GM10266 (cell line): ENCODE measurements around the gene MN1.

Experiments used
- DNase-seq: peaks from one replicate; pipeline ENCODE4 v3.0.0; 2012; ENCODE audit errors: extremely low spot score
- TF ChIP-seq, protein P1 (sequence below): IDR thresholded peaks from 2 replicates; pipeline ENCODE4 v1.5.1; 2012; ENCODE audit warnings: mild to moderate bottlenecking, low read depth; ENCODE audit not compliant: control insufficient read depth, insufficient read depth; ENCODE audit errors: missing control alignments

Gene MN1

DNA sequence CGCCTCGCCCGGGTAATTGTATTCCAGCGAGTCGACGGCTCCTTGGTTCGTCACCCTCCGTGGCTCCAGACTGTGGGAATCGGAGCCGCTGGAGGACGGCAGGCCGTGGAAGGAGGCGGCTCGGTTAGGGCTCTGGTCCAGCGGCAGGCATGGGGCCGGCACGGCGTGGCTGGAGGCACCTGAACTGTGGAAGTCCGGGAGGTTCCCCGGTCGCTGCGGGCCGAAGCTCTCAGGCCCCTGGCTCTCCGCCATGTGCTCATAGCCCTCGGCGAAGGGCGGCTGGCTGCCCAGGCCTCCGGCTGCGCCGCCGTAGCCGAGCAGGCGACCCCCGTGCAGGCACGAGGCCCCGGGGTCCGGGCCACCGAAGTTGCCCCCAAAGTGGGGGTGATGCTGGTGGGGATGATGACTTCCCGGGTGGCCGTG, 1.7 kb downstream of the MN1 start:
- DNase-seq = no peak
- TF ChIP-seq, protein P1, sequence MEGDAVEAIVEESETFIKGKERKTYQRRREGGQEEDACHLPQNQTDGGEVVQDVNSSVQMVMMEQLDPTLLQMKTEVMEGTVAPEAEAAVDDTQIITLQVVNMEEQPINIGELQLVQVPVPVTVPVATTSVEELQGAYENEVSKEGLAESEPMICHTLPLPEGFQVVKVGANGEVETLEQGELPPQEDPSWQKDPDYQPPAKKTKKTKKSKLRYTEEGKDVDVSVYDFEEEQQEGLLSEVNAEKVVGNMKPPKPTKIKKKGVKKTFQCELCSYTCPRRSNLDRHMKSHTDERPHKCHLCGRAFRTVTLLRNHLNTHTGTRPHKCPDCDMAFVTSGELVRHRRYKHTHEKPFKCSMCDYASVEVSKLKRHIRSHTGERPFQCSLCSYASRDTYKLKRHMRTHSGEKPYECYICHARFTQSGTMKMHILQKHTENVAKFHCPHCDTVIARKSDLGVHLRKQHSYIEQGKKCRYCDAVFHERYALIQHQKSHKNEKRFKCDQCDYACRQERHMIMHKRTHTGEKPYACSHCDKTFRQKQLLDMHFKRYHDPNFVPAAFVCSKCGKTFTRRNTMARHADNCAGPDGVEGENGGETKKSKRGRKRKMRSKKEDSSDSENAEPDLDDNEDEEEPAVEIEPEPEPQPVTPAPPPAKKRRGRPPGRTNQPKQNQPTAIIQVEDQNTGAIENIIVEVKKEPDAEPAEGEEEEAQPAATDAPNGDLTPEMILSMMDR = no peak

DNA sequence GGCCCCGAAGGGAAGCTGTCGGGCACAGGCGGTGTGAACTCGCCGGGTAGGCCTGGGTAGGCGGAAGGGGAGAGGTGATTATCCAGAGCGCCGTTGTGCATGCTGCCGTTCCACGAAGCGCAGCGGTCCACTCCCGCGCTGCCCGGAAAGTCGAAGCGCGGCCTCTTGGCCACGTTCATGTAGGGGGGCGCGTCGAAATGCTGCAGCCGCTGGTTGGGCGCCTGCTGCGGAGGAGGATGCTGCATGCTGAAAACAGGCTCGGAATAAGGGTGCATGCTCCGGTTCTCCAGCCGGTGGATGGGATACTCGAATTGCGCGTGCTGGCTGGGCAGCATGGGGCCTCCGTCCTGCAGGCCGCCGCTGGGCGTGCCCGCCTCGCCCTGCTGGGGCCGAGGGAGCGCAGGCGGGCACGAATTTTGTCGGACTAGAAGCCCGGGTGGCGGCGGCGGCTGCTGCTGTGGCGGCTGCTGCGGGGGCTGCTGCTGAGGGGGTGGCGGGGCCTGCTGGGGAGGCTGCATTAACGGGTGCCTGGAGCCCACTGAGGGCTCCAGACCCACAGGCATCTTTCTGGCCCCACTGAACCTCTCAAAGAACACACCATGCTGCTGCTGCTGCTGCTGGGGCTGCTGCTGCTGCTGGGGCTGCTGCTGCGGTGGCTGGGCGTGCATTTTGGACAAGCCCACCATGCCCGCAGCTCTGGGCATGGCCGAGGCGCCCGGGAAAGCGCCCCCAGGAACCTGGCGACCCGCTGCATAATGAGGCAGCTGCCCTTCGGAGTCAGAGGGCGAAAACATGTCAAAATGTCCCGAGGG, 2.3 kb downstream of the MN1 start:
- TF ChIP-seq, protein P1 = no peak
- DNase-seq = no peak

DNA sequence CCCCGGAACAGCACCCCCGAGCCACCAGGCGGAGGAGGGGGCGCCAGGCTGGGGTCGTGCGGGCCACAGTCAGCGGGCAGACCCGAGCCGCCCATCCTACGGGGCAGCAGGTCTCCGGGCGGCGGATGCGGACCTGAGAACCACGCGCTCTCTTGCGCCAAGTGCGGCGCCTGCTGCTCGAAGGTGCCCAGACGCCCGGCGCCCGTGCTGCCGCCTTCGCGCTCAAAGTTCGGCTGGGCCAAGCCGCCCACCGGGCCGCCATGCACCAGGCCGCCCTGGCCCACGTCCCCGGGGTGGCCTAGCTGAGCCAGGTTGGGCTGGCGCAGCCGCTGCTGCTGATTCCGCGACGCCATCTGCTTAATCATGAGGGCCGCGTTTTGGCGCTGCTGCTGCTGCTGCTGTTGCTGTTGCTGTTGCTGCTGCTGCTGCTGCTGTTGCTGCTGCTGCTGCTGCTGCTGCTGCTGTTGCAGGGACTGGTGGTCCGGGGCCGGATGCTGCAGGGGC, 3.0 kb downstream of the MN1 start:
- DNase-seq = no peak
- TF ChIP-seq, protein P1 = no peak

DNA sequence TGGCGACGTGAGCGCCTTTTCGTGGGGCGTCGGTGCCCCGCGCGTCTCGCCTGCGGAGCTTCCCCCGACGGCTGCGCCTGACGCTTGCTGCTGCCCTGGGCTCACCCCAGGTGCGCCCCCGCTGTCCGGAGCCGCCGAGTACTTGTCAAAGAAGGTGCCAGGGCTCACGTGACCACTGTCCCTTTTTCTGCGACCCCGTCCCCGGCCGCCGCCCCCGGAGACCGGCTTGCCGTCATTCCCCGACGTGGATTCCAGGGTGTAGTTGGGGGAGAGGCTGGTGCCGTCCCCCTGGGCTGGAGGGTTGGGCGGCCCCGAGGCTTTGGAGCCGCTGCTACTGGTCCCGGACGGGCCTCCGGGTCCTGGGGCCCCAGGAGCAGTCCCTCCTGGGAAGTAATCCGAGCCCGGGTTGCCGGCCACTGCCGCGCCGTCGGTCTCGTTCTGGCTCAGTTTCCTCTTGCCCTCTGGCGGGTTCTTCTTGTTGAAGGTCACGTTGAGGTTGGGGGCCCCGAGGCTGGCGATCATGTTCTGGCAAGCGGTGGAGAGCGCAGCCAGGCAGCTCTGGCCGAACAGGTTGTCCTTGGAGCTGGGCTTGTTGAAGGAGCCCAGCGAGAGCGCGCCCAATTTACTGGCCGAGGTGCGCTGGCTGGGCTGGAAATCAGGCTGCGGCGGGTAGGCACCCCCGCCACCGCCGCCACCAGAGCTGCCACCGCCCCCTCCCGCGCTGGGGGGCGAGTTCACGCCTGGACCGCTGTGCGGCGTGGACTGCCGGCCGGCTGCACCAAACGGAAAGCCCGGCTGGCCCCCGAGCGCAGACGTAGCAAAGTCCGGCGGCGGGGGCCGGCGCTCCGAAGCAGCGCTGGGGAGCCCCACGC, 3.8 kb downstream of the MN1 start:
- TF ChIP-seq, protein P1 = no peak
- DNase-seq = no peak

DNA sequence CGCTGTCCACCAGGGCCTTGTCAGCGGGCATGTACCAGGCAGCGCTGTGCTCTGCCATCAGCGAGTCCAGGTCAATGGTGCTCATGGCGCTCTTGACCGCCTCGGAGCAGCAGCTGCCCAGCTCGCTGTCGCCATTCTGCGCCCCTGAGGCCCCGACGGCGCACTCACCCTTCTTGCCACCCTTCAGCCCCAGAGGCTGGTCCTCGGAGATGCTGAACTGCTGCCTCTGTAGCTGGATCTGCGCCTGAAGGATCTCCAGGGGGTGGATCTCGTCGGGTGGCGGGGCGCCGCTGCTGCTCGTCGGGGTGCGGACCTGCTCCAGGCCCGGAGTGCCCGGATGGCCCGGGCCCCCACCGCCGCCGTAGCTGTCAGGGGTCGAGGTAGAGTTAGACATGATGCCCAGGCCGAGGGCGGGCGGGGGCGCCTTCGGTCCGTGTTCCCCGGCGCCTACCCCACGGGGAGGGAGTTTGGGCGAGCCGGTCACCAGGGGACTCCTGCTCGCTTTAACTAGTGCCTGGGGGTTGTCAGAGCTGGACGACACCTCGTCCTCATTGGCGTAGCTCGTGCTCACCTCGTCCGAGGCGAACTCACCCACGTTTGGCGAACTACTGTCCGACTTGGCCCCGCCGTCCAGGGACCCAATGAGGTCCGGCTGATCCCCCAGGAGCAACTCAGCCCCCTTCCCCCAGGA, 4.6 kb downstream of the MN1 start:
- TF ChIP-seq, protein P1 = no peak

DNA sequence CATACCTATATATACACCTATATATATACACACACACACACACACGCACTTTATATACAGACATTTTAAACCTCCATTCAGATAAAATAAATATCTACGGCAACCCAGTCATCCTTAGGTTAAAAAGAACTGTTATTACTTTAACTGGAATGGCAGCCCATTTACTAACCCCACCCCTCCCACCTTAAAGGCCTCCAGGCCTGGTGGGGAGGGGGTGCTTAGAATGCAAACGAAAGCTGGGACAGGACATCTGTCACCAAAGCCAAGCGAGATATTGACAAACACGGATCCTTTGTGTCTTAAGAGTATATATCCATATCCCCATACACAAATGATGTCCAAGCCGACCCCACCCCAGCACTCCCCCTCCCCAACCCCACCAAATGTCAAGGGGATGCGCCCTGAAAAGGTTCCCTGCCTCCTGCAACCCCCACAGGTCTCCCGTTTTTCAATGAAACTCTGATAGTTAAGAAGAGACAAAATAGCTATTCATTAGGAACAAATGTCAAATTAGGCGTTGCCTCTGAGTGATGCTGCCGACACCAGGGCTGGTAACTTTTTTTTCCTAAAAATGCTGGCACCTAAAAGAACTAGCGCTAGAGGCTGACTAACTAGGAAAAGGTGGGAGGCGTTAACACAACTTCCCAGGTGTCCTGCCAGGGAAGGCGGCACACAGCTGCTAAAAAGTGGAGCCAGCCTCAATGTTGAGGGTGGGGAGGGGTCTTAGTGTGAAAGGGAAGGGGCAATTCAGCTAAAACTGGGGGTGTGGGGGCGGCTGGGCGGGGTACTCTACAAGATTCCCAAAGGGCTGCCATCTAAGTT, 5.6 kb downstream of the MN1 start:
- no peak for DNase-seq
- TF ChIP-seq, protein P1 = no peak

More for the DNA sequence above, 4.6 kb downstream of the MN1 start:
- DNase-seq = no peak
